Measurements from ENCODE around the gene KLF11. TPM values are rescaled to one million over a fixed set of nuclear protein-coding genes. Genes with fewer than 3 reads are reported as not detected.

Gene KLF11
- polyA plus RNA-seq, 1 donor from 2014 or later, result 5.7 TPM

GRCh38 chr2:10075571-10076209 is 32.3 kb downstream of the KLF11 start:
- no peaks in the 10 kb centered on the region for H3K9me3 ChIP-seq (ENCODE audit: low read length)
- no peak overlapping the region for H3K4me3 ChIP-seq (ENCODE audit: low read length)
- no peak overlapping the region for H3K9ac ChIP-seq (ENCODE audit: low read length)
- no peaks in the 10 kb centered on the region for H3K9me2 ChIP-seq (ENCODE audit: insufficient read depth, low read length)
- no peaks in the 10 kb centered on the region for H3K36me3 ChIP-seq (ENCODE audit: insufficient read depth, low read length)
- H3K27me3 ChIP-seq (ENCODE audit: insufficient read depth, low read depth, low read length), result peaks cover 44% of the 10 kb centered on the region
- no peak overlapping the region for H3K4me2 ChIP-seq (ENCODE audit: low read length)
- H3F3A ChIP-seq (ENCODE audit: insufficient read depth, low read length, poor library complexity, severe bottlenecking), result no peaks in the 10 kb centered on the region
- H4K20me1 ChIP-seq (ENCODE audit: insufficient read depth), result no peaks in the 10 kb centered on the region
- TF ChIP-seq POLR2AphosphoS5 (IDR thresholded peaks at IDR 0.05) (no peak), EP300 (conservative IDR thresholded peaks at IDR 0.05; ENCODE audit: poor library complexity, severe bottlenecking) (no peak), RAD21 (conservative IDR thresholded peaks at IDR 0.05) (no peak), TAF1 (IDR thresholded peaks at IDR 0.05; ENCODE audit: low read depth) (no peak), EZH2 (IDR thresholded peaks at IDR 0.05; ENCODE audit: borderline replicate concordance, insufficient read depth, low read length, poor library complexity, severe bottlenecking) (no peak), REST (IDR thresholded peaks at IDR 0.05; ENCODE audit: borderline replicate concordance) (no peak), MXI1 (conservative IDR thresholded peaks at IDR 0.05; ENCODE audit: poor library complexity, severe bottlenecking) (no peak), SMC3 (conservative IDR thresholded peaks at IDR 0.05; ENCODE audit: poor library complexity) (no peak), CTCF (IDR thresholded peaks at IDR 0.05; ENCODE audit: poor library complexity, severe bottlenecking) (no peak)
- H2AFZ ChIP-seq (ENCODE audit: low read depth, low read length), result no peak overlapping the region
- no peaks in the 10 kb centered on the region for H3K79me2 ChIP-seq (replicated peaks; ENCODE audit: insufficient read depth, low read length)
- no peak overlapping the region for H3K27ac ChIP-seq (ENCODE audit: low read length)

GRCh38 chr2:10076511-10076910 is 33.2 kb downstream of the KLF11 start:
- Histone ChIP-seq H3K27ac (ENCODE audit: low read length) (no peak overlapping the region), H3K4me2 (ENCODE audit: low read length) (no peak overlapping the region), H4K20me1 (ENCODE audit: insufficient read depth) (no peaks in the 10 kb centered on the region), H3F3A (ENCODE audit: insufficient read depth, low read length, poor library complexity, severe bottlenecking) (no peaks in the 10 kb centered on the region), H3K9ac (ENCODE audit: low read length) (no peak overlapping the region), H3K9me2 (ENCODE audit: insufficient read depth, low read length) (no peaks in the 10 kb centered on the region), H2AFZ (ENCODE audit: low read depth, low read length) (no peak overlapping the region), H3K9me3 (ENCODE audit: low read length) (no peaks in the 10 kb centered on the region), H3K79me2 (replicated peaks; ENCODE audit: insufficient read depth, low read length) (no peaks in the 10 kb centered on the region), H3K27me3 (ENCODE audit: insufficient read depth, low read depth, low read length) (peaks cover 51% of the 10 kb centered on the region), H3K36me3 (ENCODE audit: insufficient read depth, low read length) (no peaks in the 10 kb centered on the region), H3K4me3 (ENCODE audit: low read length) (no peak overlapping the region)
- TF ChIP-seq CTCF (IDR thresholded peaks at IDR 0.05; ENCODE audit: poor library complexity, severe bottlenecking) (no peak), EZH2 (IDR thresholded peaks at IDR 0.05; ENCODE audit: borderline replicate concordance, insufficient read depth, low read length, poor library complexity, severe bottlenecking) (no peak)
